H1 (cell line): ENCODE results near the gene FAM3B. TPM values are rescaled to one million over a fixed set of nuclear protein-coding genes. Genes with fewer than 3 reads are reported as not detected.
A peak's percentile ranks its signal among the peaks of the same experiment; 100 is the strongest.

ENCODE experiments used
- CTCF ChIA-PET: fragments of 300-600 bp; sonication (Branson Sonifier 250); formaldehyde crosslinking; loops from one replicate; lab custom pipeline; 2021; ENCODE audit not compliant: partially characterized antibody; lab: Charles Lee
- POLR2A ChIA-PET: fragments of 300-600 bp; sonication (Branson Sonifier 250); formaldehyde crosslinking; loops from one replicate; lab custom pipeline; 2021; ENCODE audit warnings: inconsistent platforms; ENCODE audit not compliant: partially characterized antibody; lab: Charles Lee
- DNase-seq, 2 experiments: peaks; one replicate each; pipeline versions ENCODE4 v3.0.0 to v3.0.0-alpha.2; 2010 to 2022; ENCODE audit warnings: low spot score in 2 of 2, low read depth in 1 of 2, mixed read lengths in 1 of 2
- FAIRE-seq: peaks from 2 replicates; lab custom pipeline; 2011; peaks lifted over from hg19 to GRCh38; lab: Jason Lieb, UNC
- H2AFZ ChIP-seq: 2 replicates; pipeline ENCODE4 v1.8.1; 2012; ENCODE audit warnings: low read length, inconsistent platforms
- H2AK5ac ChIP-seq: 2 replicates; pipeline ENCODE4 v1.6.1; 2013; ENCODE audit warnings: low read depth, low read length
- H2BK120ac ChIP-seq: replicated peaks from 2 replicates; pipeline ENCODE3; 2013; ENCODE audit warnings: low read depth, low read length, inconsistent platforms
- H2BK12ac ChIP-seq: 2 replicates; pipeline ENCODE4 v1.6.1; 2013; ENCODE audit warnings: low read depth, low read length
- H2BK15ac ChIP-seq: 2 replicates; pipeline ENCODE4 v1.6.1; 2013; ENCODE audit warnings: low read length
- H2BK20ac ChIP-seq: 2 replicates; pipeline ENCODE4 v1.6.1; 2013; ENCODE audit warnings: low read length
- H2BK5ac ChIP-seq: 2 replicates; pipeline ENCODE4 v1.6.1; 2013; ENCODE audit warnings: low read depth, low read length
- H3K14ac ChIP-seq: 2 replicates; pipeline ENCODE4 v1.6.1; 2013; ENCODE audit warnings: inconsistent platforms; ENCODE audit not compliant: insufficient read length
- H3K18ac ChIP-seq: 2 replicates; pipeline ENCODE4 v1.6.1; 2013; ENCODE audit warnings: low read length; ENCODE audit errors: extremely low read depth
- H3K23ac ChIP-seq: 2 replicates; pipeline ENCODE4 v1.6.1; 2013; ENCODE audit warnings: inconsistent platforms; ENCODE audit not compliant: insufficient read length
- H3K23me2 ChIP-seq: 2 replicates; pipeline ENCODE4 v1.6.1; 2013; ENCODE audit warnings: low read depth, low read length
- H3K27ac ChIP-seq: 2 replicates; pipeline ENCODE4 v1.6.1; 2011; ENCODE audit warnings: low read depth, low read length, inconsistent platforms
- H3K27me3 ChIP-seq, 4 experiments: replicated peaks in 1 of 4; 1 replicate in 1 of 4; 2 replicates in 3 of 4; pipeline versions ENCODE4 v1.6.1 to v1.8.1; 2011 to 2013; ENCODE audit warnings: low read length in 3 of 4, mild to moderate bottlenecking in 3 of 4, inconsistent platforms in 2 of 4, mixed read lengths in 2 of 4, moderate library complexity in 1 of 4; ENCODE audit not compliant: control insufficient read depth in 3 of 4, insufficient read depth in 3 of 4; ENCODE audit errors: extremely low read depth in 1 of 4
- H3K36me3 ChIP-seq, 4 experiments: 2 replicates each; pipeline versions ENCODE4 v1.6.1 to v1.8.1; 2011 to 2013; ENCODE audit warnings: mild to moderate bottlenecking in 4 of 4, low read length in 3 of 4, moderate library complexity in 2 of 4, control low read depth in 1 of 4, inconsistent platforms in 1 of 4; ENCODE audit not compliant: insufficient read depth in 4 of 4, control insufficient read depth in 2 of 4
- H3K4ac ChIP-seq: replicated peaks from 2 replicates; pipeline ENCODE3; 2013; ENCODE audit warnings: low read length, low read depth, mixed read lengths, inconsistent platforms; ENCODE audit not compliant: insufficient read length
- H3K4me1 ChIP-seq, 4 experiments: replicated peaks in 1 of 4; 1 replicate in 1 of 4; 2 replicates in 3 of 4; pipeline versions ENCODE4 v1.6.1 to v1.8.1; 2011 to 2013; ENCODE audit warnings: low read length in 3 of 4, inconsistent platforms in 2 of 4, mixed read lengths in 1 of 4; ENCODE audit not compliant: insufficient read depth in 4 of 4, control insufficient read depth in 3 of 4
- H3K4me2 ChIP-seq, 2 experiments: 2 replicates each; pipeline versions ENCODE4 v1.6.1 to v1.8.1; 2011 to 2013; ENCODE audit warnings: low read depth in 2 of 2, low read length in 2 of 2, control low read depth in 1 of 2, inconsistent platforms in 1 of 2, mild to moderate bottlenecking in 1 of 2; ENCODE audit not compliant: insufficient read depth in 1 of 2
- H3K4me3 ChIP-seq, 4 experiments: fragments of 200-600, 300-600 bp in 1 of 4; sonication (generic), shearing (Covaris generic), sonication (Bioruptor Twin) in 1 of 4; 2 replicates each; pipeline versions ENCODE4 v1.5.1 to v1.8.1; 2011 to 2016; ENCODE audit warnings: low read length in 4 of 4, low read depth in 3 of 4, control low read depth in 2 of 4, inconsistent platforms in 2 of 4, mild to moderate bottlenecking in 2 of 4, mixed read lengths in 1 of 4, moderate library complexity in 1 of 4; ENCODE audit not compliant: insufficient read depth in 2 of 4; ENCODE audit errors: extremely low read depth in 1 of 4
- H3K56ac ChIP-seq: replicated peaks from 2 replicates; pipeline ENCODE3; 2013; ENCODE audit warnings: low read depth, mild to moderate bottlenecking, mixed read lengths, low read length, inconsistent platforms; ENCODE audit not compliant: insufficient read length
- H3K79me1 ChIP-seq: 2 replicates; pipeline ENCODE4 v1.6.1; 2013; ENCODE audit warnings: low read depth, low read length, control low read depth
- H3K79me2 ChIP-seq, 2 experiments: 2 replicates each; pipeline versions ENCODE4 v1.6.1 to v1.8.1; 2012 to 2013; ENCODE audit warnings: low read length in 2 of 2, mild to moderate bottlenecking in 2 of 2, inconsistent platforms in 1 of 2; ENCODE audit not compliant: insufficient read depth in 2 of 2, control insufficient read depth in 1 of 2
- H3K9ac ChIP-seq, 4 experiments: replicated peaks in 1 of 4; 1 replicate in 1 of 4; 2 replicates in 3 of 4; pipeline versions ENCODE4 v1.6.1 to v1.8.1; 2011 to 2013; ENCODE audit warnings: low read depth in 3 of 4, low read length in 3 of 4, control low read depth in 2 of 4, mild to moderate bottlenecking in 2 of 4, moderate library complexity in 2 of 4, inconsistent platforms in 1 of 4; ENCODE audit errors: extremely low read depth in 1 of 4
- H3K9me3 ChIP-seq, 2 experiments: 2 replicates each; pipeline versions ENCODE4 v1.6.1 to v1.8.1; 2012 to 2013; ENCODE audit warnings: mild to moderate bottlenecking in 2 of 2, moderate library complexity in 2 of 2, control low read depth in 1 of 2, inconsistent platforms in 1 of 2, low read depth in 1 of 2, low read length in 1 of 2, mixed read lengths in 1 of 2; ENCODE audit not compliant: insufficient read depth in 2 of 2
- H4K20me1 ChIP-seq, 2 experiments: replicated peaks in 1 of 2; 2 replicates each; pipeline versions ENCODE3 to v1.8.1; 2011 to 2013; ENCODE audit warnings: inconsistent platforms in 2 of 2, low read length in 2 of 2, mild to moderate bottlenecking in 1 of 2; ENCODE audit not compliant: insufficient read depth in 2 of 2, control insufficient read depth in 1 of 2
- H4K5ac ChIP-seq: 2 replicates; pipeline ENCODE4 v1.6.1; 2013; ENCODE audit warnings: low read length, low read depth, mixed read lengths, inconsistent platforms; ENCODE audit not compliant: insufficient read length
- H4K8ac ChIP-seq: 2 replicates; pipeline ENCODE4 v1.8.0; 2013; ENCODE audit warnings: mild to moderate bottlenecking, moderate library complexity, low read length, inconsistent platforms; ENCODE audit not compliant: insufficient read depth; ENCODE audit errors: extremely low read depth
- H4K91ac ChIP-seq: replicated peaks from 2 replicates; pipeline ENCODE3; 2013; ENCODE audit warnings: low read length, mixed read lengths, inconsistent platforms; ENCODE audit not compliant: insufficient read length
- HDAC6 ChIP-seq: IDR thresholded peaks from one replicate; pipeline ENCODE4 v1.7.1; 2012; ENCODE audit warnings: low read depth, mild to moderate bottlenecking, inconsistent platforms, low read length, moderate library complexity
- NANOG ChIP-seq: IDR thresholded peaks from 2 replicates; pipeline ENCODE4 v1.6.1; 2011; ENCODE audit warnings: low read length, low read depth, mild to moderate bottlenecking, inconsistent platforms; ENCODE audit not compliant: insufficient read depth, poor library complexity, severe bottlenecking
- PHF8 ChIP-seq: fragments of 200-600 bp; sonication (generic); conservative IDR thresholded peaks from 2 replicates; pipeline ENCODE4 v1.7.1; 2012; ENCODE audit warnings: low read depth, mild to moderate bottlenecking, inconsistent platforms, low read length, moderate library complexity
- POU5F1 ChIP-seq: IDR thresholded peaks from 2 replicates; pipeline ENCODE4 v1.6.1; 2011; ENCODE audit warnings: low read depth, mild to moderate bottlenecking, low read length, moderate library complexity
- RFX5 ChIP-seq: IDR thresholded peaks from 2 replicates; pipeline ENCODE4 v1.6.1; 2011; ENCODE audit warnings: low read depth, low read length, improper control_type of control experiment, borderline replicate concordance
- YY1 ChIP-seq: IDR thresholded peaks from 2 replicates; pipeline ENCODE4 v1.6.1; 2011; ENCODE audit warnings: low read depth, mild to moderate bottlenecking, low read length
- WGBS, 2 experiments: shearing (Covaris generic) in 1 of 2; methylation state at CpG; one replicate each; pipeline versions ENCODE4 v1.1.6 to v1.1.7; 2013 to 2015; ENCODE audit warnings: low lambda C conversion rate in 2 of 2, mixed read lengths in 2 of 2, inconsistent platforms in 1 of 2, low coverage in 1 of 2, missing lambda C conversion rate in 1 of 2; ENCODE audit not compliant: insufficient replicate concordance in 2 of 2, insufficient coverage in 1 of 2, insufficient read length in 1 of 2; ENCODE audit errors: extremely low coverage in 1 of 2, missing lambda C conversion rate in 1 of 2; 5-methylcytosine and 5-hydroxymethylcytosine counted together
- polyA plus RNA-seq, 7 experiments: library from polyadenylated mRNA; depleted of rRNA in 3 of 7; stranded (reverse) in 5 of 7; unstranded in 2 of 7; fragments of >200 nt in 5 of 7; fragments of 200-250 nt in 2 of 7; gene quantifications; 1 replicate in 5 of 7; 2 replicates in 1 of 7; 4 replicates in 1 of 7; pipeline versions ENCODE4 v1.2.1 to v1.2.3, GENCODE V29; 2011 to 2013; ENCODE audit warnings: missing spikeins in 2 of 7, mixed read lengths in 2 of 7
- total RNA-seq: library from RNA; stranded (reverse); fragmentation: NEBNext Ultra II Directional; extraction: Animal tissue kit (Norgen Biotek cat#: 25700); gene quantifications from 2 replicates; pipeline ENCODE4 v1.2.1, GENCODE V29; 2021

FAM3B gene
- total and polyA plus RNA-seq, 2 of the 8 experiments (the other 6 are each of a cell fraction or from before 2014, with no cell fraction given): 2.0 TPM

- Histone ChIP-seq H3K79me2 (no peaks in the 10 kb centered on the region), H4K20me1 (no peaks in the 10 kb centered on the region), H3K4ac (no peak overlapping the region), H3K56ac (no peak overlapping the region), H2AFZ (no peak overlapping the region), H2BK5ac (no peak overlapping the region), H2BK20ac (no peak overlapping the region), H3K9me3 (0 out of 4 replicates have a peak, but pooled peaks cover 0 to 3% of the 10 kb centered on the region in 2 experiments), H3K27me3 (no peaks in the 10 kb centered on the region), H3K36me3 (no peaks in the 10 kb centered on the region), H3K23ac (no peak overlapping the region), H3K14ac (no peak overlapping the region), H4K91ac (no peak overlapping the region), H3K4me3 (no peak overlapping the region), H3K79me1 (no peaks in the 10 kb centered on the region), H2BK12ac (no peak overlapping the region), H3K18ac (no peak overlapping the region), H2AK5ac (no peak overlapping the region), H2BK15ac (no peak overlapping the region), H3K9ac (no peak overlapping the region), H4K8ac (peak overlapping the region; percentile 36; the same call in 1 of the 2 replicates), H3K4me1 (no peaks in the 10 kb centered on the region), H3K23me2 (no peaks in the 10 kb centered on the region), H4K5ac (no peak overlapping the region), H3K4me2 (no peak overlapping the region), H2BK120ac (no peak overlapping the region), H3K27ac (no peak overlapping the region)
- 98% methylated on average over 14 of the region's 14 CpGs; no CpG with 5 or more reads in 1 of the 2 experiments for WGBS, 2 experiments
- ChIA-PET POLR2A (no interaction called here), CTCF (no interaction called here)
- no peak for DNase-seq
- FAIRE-seq: no peak
- TF ChIP-seq HDAC6 (no peak), YY1 (no peak), PHF8 (no peak), NANOG (no peak), RFX5 (no peak), POU5F1 (no peak)
Measured at GRCh38 chr21:41388259-41388658, 71.7 kb downstream of the FAM3B start.
